ENCODE data around the gene GPC1.

DNA sequence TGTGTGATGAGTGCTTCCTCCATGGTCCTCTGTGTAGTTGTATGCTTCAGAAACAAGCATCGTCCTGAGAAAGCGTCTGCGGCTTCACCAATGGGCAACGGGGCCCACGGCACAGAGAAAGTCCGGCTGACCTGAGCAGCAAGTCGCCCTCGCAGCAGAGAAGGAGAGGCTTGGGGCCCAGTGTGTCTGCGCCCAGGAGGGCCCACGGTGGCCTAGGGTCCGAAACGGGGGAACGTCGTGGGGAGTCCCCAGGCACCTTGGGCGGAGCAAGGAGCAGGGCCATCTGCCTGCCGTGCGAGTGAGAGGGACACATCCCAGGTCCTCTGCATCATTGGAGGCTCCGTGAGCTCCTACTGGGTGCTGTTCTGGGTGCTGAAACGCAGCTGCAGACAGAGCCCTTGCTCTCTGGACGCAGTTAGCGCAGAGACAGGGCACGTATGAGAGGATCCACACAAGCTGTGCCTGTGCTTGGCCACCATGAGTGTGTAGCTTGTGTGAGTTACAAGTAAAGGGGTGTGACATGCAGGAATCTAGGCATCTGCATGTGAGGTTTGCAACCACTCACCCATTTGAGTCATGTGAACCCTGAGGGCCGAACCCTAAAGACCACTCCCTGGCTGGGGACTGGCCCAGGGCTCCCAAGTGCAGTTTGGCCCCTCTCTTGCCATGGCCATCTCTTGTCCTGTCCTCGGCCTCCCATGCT is 10.6 kb downstream of the GPC1 start:
- TF ChIP-seq, protein P1, sequence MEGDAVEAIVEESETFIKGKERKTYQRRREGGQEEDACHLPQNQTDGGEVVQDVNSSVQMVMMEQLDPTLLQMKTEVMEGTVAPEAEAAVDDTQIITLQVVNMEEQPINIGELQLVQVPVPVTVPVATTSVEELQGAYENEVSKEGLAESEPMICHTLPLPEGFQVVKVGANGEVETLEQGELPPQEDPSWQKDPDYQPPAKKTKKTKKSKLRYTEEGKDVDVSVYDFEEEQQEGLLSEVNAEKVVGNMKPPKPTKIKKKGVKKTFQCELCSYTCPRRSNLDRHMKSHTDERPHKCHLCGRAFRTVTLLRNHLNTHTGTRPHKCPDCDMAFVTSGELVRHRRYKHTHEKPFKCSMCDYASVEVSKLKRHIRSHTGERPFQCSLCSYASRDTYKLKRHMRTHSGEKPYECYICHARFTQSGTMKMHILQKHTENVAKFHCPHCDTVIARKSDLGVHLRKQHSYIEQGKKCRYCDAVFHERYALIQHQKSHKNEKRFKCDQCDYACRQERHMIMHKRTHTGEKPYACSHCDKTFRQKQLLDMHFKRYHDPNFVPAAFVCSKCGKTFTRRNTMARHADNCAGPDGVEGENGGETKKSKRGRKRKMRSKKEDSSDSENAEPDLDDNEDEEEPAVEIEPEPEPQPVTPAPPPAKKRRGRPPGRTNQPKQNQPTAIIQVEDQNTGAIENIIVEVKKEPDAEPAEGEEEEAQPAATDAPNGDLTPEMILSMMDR (conservative IDR thresholded peaks at IDR 0.05) = no peak
- no peak for TF ChIP-seq ZFX (IDR thresholded peaks at IDR 0.05)

Measured in C4-2B (cell line).